ENCODE data around the gene BRD4. TPM values are rescaled to one million over a fixed set of nuclear protein-coding genes. Genes with fewer than 3 reads are reported as not detected.

The BRD4 gene
- total RNA-seq, 1 donor from 2014 or later, result 34.6 TPM

GRCh38 chr19:15194938-15195337, 137.4 kb downstream of the BRD4 start:
- no peak for DNase-seq

GRCh38 chr19:15191982-15192381, 140.4 kb downstream of the BRD4 start:
- no peak for DNase-seq

GRCh38 chr19:15191514-15191913, 140.8 kb downstream of the BRD4 start:
- DNase-seq, result no peak

- no peak for DNase-seq
These were observed 143.5 kb downstream of the BRD4 start for GRCh38 chr19:15188851-15189250.

GRCh38 chr19:15187026-15188007, 145.0 kb downstream of the BRD4 start:
- no peak for DNase-seq

Small RNAs within 50 kb of the gene (small RNA-seq; reads per million reads assigned to genes)
- gene AC005776.1 (ENCODE audit: low replicate concordance), result not detected

Other genes starting within 250 kb of the BRD4 start
- 15.3 TPM for gene SYDE1, start 225.1 kb downstream of the BRD4 start, total RNA-seq
- gene NOTCH3, start 131.5 kb downstream of the BRD4 start, total RNA-seq, result 163 TPM
- 2.3 TPM for gene EPHX3, start 100.1 kb downstream of the BRD4 start, total RNA-seq
- 27.1 TPM for gene AKAP8, start 47.2 kb upstream of the BRD4 start, total RNA-seq
- gene AKAP8L, start 86.4 kb upstream of the BRD4 start, total RNA-seq, result 65.4 TPM
- 13.4 TPM for gene WIZ, start 117.4 kb upstream of the BRD4 start, total RNA-seq
- gene RASAL3, start 132.0 kb upstream of the BRD4 start, total RNA-seq, result 0.51 TPM
- not detected for gene PGLYRP2, start 147.0 kb upstream of the BRD4 start, total RNA-seq
- not detected for gene CYP4F22, start 176.0 kb upstream of the BRD4 start, total RNA-seq